C4-2B (cell line): ENCODE data around the gene ENPP4.

Experiments used
- CTCF ChIP-seq: fragments of 450-650 bp; conservative IDR thresholded peaks from 2 replicates; pipeline ENCODE4 v1.5.1; 2017; ENCODE audit warnings: mild to moderate bottlenecking
- ZFX ChIP-seq: fragments of 450-650 bp; IDR thresholded peaks from 2 replicates; pipeline ENCODE4 v1.6.1; 2017

GRCh38 chr6:46184114-46184513, 54.3 kb downstream of the ENPP4 start:
- TF ChIP-seq CTCF, result no peak; the same call in 1 of the 2 replicates
- no peak for TF ChIP-seq ZFX
